Activated CD4-positive, alpha-beta T cell treated with anti-CD3 and anti-CD28 coated beads, Interleukin-2, amount 50 U/mL, for 1 hour (primary cell): ENCODE data around the gene NME4.
A peak's percentile ranks its signal among the peaks of the same experiment; 100 is the strongest.

Experiments
- DNase-seq: peaks from one replicate; pipeline ENCODE4 v3.0.0-alpha.2; 2020

Gene NME4

GRCh38 chr16:363766-364490 is 33.1 kb upstream of the NME4 start:
- no peak for DNase-seq

- no peak for DNase-seq
Measured at GRCh38 chr16:364595-365491, 32.2 kb upstream of the NME4 start.

- DNase-seq: no peak
Measured at GRCh38 chr16:366476-366875, 30.5 kb upstream of the NME4 start.

- DNase-seq: no peak
Measured at GRCh38 chr16:367333-367903, 29.6 kb upstream of the NME4 start.

GRCh38 chr16:368388-369158 is 28.4 kb upstream of the NME4 start:
- no peak for DNase-seq

- no peak for DNase-seq
Measured at GRCh38 chr16:369275-369865, 27.6 kb upstream of the NME4 start.

- no peak for DNase-seq
Measured at GRCh38 chr16:369866-370436, 27.0 kb upstream of the NME4 start.

GRCh38 chr16:370443-370842 is 26.6 kb upstream of the NME4 start, which contains the start of gene MRPL28:
Gene MRPL28 (minus strand): TSS chr16:370538. CDS start chr16:370218, 320 bp downstream.
- peak; percentile 91 for DNase-seq

GRCh38 chr16:370979-371514 is 26.0 kb upstream of the NME4 start:
- no peak for DNase-seq

GRCh38 chr16:371515-372301 is 25.3 kb upstream of the NME4 start:
- DNase-seq: no peak

- DNase-seq: no peak
Measured at GRCh38 chr16:372302-372983, 24.6 kb upstream of the NME4 start.

- no peak for DNase-seq
Measured at GRCh38 chr16:373020-373598, 23.9 kb upstream of the NME4 start.

GRCh38 chr16:373848-374615 is 23.0 kb upstream of the NME4 start:
- no peak for DNase-seq

GRCh38 chr16:374616-374926 is 22.4 kb upstream of the NME4 start:
- no peak for DNase-seq

GRCh38 chr16:375212-375611 is 21.8 kb upstream of the NME4 start:
- no peak for DNase-seq

GRCh38 chr16:375927-376816 is 20.8 kb upstream of the NME4 start:
- no peak for DNase-seq

GRCh38 chr16:376817-377418 is 20.1 kb upstream of the NME4 start:
- no peak for DNase-seq

- no peak for DNase-seq
Measured at GRCh38 chr16:377419-377951, 19.5 kb upstream of the NME4 start.
